ENCODE measurements around the gene ANKS6. TPM values are rescaled to one million over a fixed set of nuclear protein-coding genes. Genes with fewer than 3 reads are reported as not detected.

ANKS6 gene
- total and polyA plus RNA-seq, 9 of the 15 experiments (the other 6 are each of a cell fraction or from before 2014, with no cell fraction given), result 9.9 to 74.5 (median 36.9) TPM

- H3K9me1 ChIP-seq (ENCODE audit: control insufficient read depth, insufficient read depth, low read length), result peaks cover 2% of the 10 kb centered on the region
- no peaks in the 10 kb centered on the region for H3K27me3 ChIP-seq (ENCODE audit: control insufficient read depth in 2 of 2, insufficient read depth in 2 of 2, low read length in 2 of 2)
- peak; percentile 80 to 81 (median 80) for DNase-seq (ENCODE audit: extremely low read depth in 1 of 4, low spot score in 3 of 4)
- WGBS (ENCODE audit: insufficient coverage, low coverage, missing lambda C conversion rate), result 25% methylated on average over 8 of the region's 8 CpGs
- no peak overlapping the region for H3K9ac ChIP-seq (ENCODE audit: insufficient read depth in 1 of 2, low read depth in 2 of 2, low read length in 2 of 2)
- in situ Hi-C loops (cut with MboI), result loop anchor here (10.0 to 25.0 kb wide), 2 partner anchors 461 to 864 kb away; partner anchors contain the start of gene TRMO
- no peak overlapping the region for H2AFZ ChIP-seq (ENCODE audit: low read depth, low read length)
- peak; percentile 93 for ATAC-seq
- H4K20me1 ChIP-seq (replicated peaks; ENCODE audit: control insufficient read depth, insufficient read depth, low read length), result no peaks in the 10 kb centered on the region
- peaks cover 79% of the 10 kb centered on the region for H3K36me3 ChIP-seq (ENCODE audit: control insufficient read depth, insufficient read depth, low read length)
- H3K4me2 ChIP-seq (ENCODE audit: insufficient read depth, low read length), result no peak overlapping the region
- intact Hi-C loops (cut with micrococcal nuclease), result loop anchor here (2.0 to 5.0 kb wide), 2 partner anchors 239 to 461 kb away; no protein-coding TSS in a partner anchor
- peak; percentile 98 for FAIRE-seq
- no peak overlapping the region for H3K4me3 ChIP-seq
- H3K9me3 ChIP-seq (replicated peaks; ENCODE audit: control insufficient read depth, insufficient read depth, low read depth, low read length), result no peaks in the 10 kb centered on the region
- no peaks in the 10 kb centered on the region for H3K79me2 ChIP-seq (ENCODE audit: control insufficient read depth, insufficient read depth, low read length)
- ChIA-PET CTCF (ENCODE audit: low intra/inter-chr PET ratio) (interaction anchor here (0.5 to 3.2 kb wide), 8 partner anchors 459 to 1035 kb away, joined by 3 to 18 read pairs (median 4); partner anchors contain the start of gene TRMO), POLR2A (interaction anchor here (0.6 to 1.9 kb wide), 4 partner anchors 11 to 469 kb away, joined by 3 to 8 read pairs (median 4); no protein-coding TSS in a partner anchor)
- peaks cover 0 to 3% of the 10 kb centered on the region in 2 experiments; a peak in 1 of 5 replicates for H3K4me1 ChIP-seq (replicated peaks in 1 of 2; ENCODE audit: control insufficient read depth in 2 of 2, insufficient read depth in 2 of 2, low read length in 2 of 2)
- BruUV-seq (replicated peaks), result no TSS peak
- no peak overlapping the region for H3K27ac ChIP-seq (ENCODE audit: extremely low read depth, low read depth, low read length)
- TF ChIP-seq ADNP (tag; IDR thresholded peaks at IDR 0.05), result no peak
- 0 out of 3 replicates have a peak, but pooled peaks of 1 of the 2 experiments have one; percentile 23 for TF ChIP-seq CBX3 (IDR thresholded peaks at IDR 0.05; ENCODE audit: borderline replicate concordance in 1 of 2, low read length in 2 of 2)
- TF ChIP-seq EGR1 (conservative IDR thresholded peaks at IDR 0.05), result no peak
- TF ChIP-seq ZNF785 (CRISPR knock-in tag; IDR thresholded peaks at IDR 0.05), result no peak
- TF ChIP-seq SLC30A9 (CRISPR knock-in tag; IDR thresholded peaks at IDR 0.05), result no peak
- TF ChIP-seq ZNF12 (CRISPR knock-in tag; IDR thresholded peaks at IDR 0.05), result no peak
- no peak for TF ChIP-seq ZNF639 (CRISPR knock-in tag; conservative IDR thresholded peaks at IDR 0.05 in 1 of 2, IDR thresholded peaks at IDR 0.05 in 1 of 2)
- TF ChIP-seq TBL1XR1 (IDR thresholded peaks at IDR 0.05; ENCODE audit: low read length in 2 of 2), result no peak
- TF ChIP-seq ZNF274 (IDR thresholded peaks at IDR 0.05; ENCODE audit: borderline replicate concordance, low read depth, low read length), result no peak
- TF ChIP-seq EZH2 (IDR thresholded peaks at IDR 0.05; ENCODE audit: borderline replicate concordance, low read depth, low read length), result no peak
- TF ChIP-seq OTX1 (CRISPR knock-in tag; IDR thresholded peaks at IDR 0.05), result no peak
- TF ChIP-seq ARHGAP35 (IDR thresholded peaks at IDR 0.05; ENCODE audit: partially characterized antibody), result no peak
- no peak for TF ChIP-seq CHCHD3 (CRISPR knock-in tag; IDR thresholded peaks at IDR 0.05)
- no peak for TF ChIP-seq CAMTA2 (CRISPR knock-in tag; conservative IDR thresholded peaks at IDR 0.05)
- no peak for TF ChIP-seq SIN3A (IDR thresholded peaks at IDR 0.05; ENCODE audit: borderline replicate concordance in 2 of 2, control insufficient read depth in 1 of 2, low read depth in 2 of 2, low read length in 2 of 2)
- TF ChIP-seq HMG20A (CRISPR knock-in tag; conservative IDR thresholded peaks at IDR 0.05), result no peak
- TF ChIP-seq HLTF (IDR thresholded peaks at IDR 0.05), result no peak
- no peak for TF ChIP-seq RAD51 (IDR thresholded peaks at IDR 0.05; ENCODE audit: borderline replicate concordance, low read depth)
- no peak for TF ChIP-seq KAT2B (IDR thresholded peaks at IDR 0.05; ENCODE audit: low read depth, low read length)
- TF ChIP-seq, protein P1, sequence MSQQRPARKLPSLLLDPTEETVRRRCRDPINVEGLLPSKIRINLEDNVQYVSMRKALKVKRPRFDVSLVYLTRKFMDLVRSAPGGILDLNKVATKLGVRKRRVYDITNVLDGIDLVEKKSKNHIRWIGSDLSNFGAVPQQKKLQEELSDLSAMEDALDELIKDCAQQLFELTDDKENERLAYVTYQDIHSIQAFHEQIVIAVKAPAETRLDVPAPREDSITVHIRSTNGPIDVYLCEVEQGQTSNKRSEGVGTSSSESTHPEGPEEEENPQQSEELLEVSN (IDR thresholded peaks at IDR 0.05; ENCODE audit: borderline replicate concordance in 1 of 2, extremely low read depth in 1 of 2, insufficient read depth in 1 of 2, insufficient read length in 1 of 2, low read depth in 1 of 2, low read length in 1 of 2, poor library complexity in 1 of 2, severe bottlenecking in 1 of 2), result no peak
- no peak for TF ChIP-seq RBM17 (IDR thresholded peaks at IDR 0.05; ENCODE audit: borderline replicate concordance, low read depth, low read length)
Measured at GRCh38 chr9:98775831-98776441, 20.4 kb downstream of the ANKS6 start.

All from K562 (cell line).